K562 (cell line): ENCODE results near the gene RCHY1. TPM values are rescaled to one million over a fixed set of nuclear protein-coding genes. Genes with fewer than 3 reads are reported as not detected.

Source experiments
- ATF7 ChIP-seq: fragments of 450-650 bp; IDR thresholded peaks from 2 replicates; pipeline ENCODE4 v1.7.1; 2014; ENCODE audit warnings: mild to moderate bottlenecking, moderate library complexity
- BCOR ChIP-seq: fragments of 450-650 bp; IDR thresholded peaks from 2 replicates; pipeline ENCODE4 v1.6.1; 2016
- BRF2 ChIP-seq: IDR thresholded peaks from 3 replicates; pipeline ENCODE4 v1.6.1; 2011; ENCODE audit warnings: borderline replicate concordance, mild to moderate bottlenecking; ENCODE audit not compliant: insufficient read length, insufficient read depth
- CBX8 ChIP-seq: fragments of 200-600 bp; sonication (generic); IDR thresholded peaks from 2 replicates; pipeline ENCODE4 v1.6.1; 2012; ENCODE audit warnings: borderline replicate concordance, mixed run types, low read depth, mild to moderate bottlenecking, moderate library complexity, mixed read lengths, low read length, control low read depth, inconsistent platforms; ENCODE audit not compliant: poor library complexity, severe bottlenecking; ENCODE audit errors: extremely low read depth
- CCNT2 ChIP-seq: IDR thresholded peaks from 2 replicates; pipeline ENCODE4 v1.6.1; 2011; ENCODE audit warnings: borderline replicate concordance, low read depth, mild to moderate bottlenecking, moderate library complexity, mixed read lengths, low read length; ENCODE audit not compliant: insufficient read length; ENCODE audit errors: extremely low read depth
- GABPA ChIP-seq: fragments of 200-800 bp; sonication (Bioruptor generic); conservative IDR thresholded peaks from 2 replicates; pipeline ENCODE4 v1.6.1; 2016; ENCODE audit warnings: low read depth, missing genetic modification characterization, missing compliant biosample characterization
- HNRNPL ChIP-seq: fragments of 200-400 bp; formaldehyde crosslinking; IDR thresholded peaks from 2 replicates; pipeline ENCODE4 v1.6.1; 2017; ENCODE audit warnings: low read depth, mild to moderate bottlenecking, low read length
- NFIC ChIP-seq: fragments of 450-650 bp; IDR thresholded peaks from 2 replicates; pipeline ENCODE4 v1.6.1; 2017; ENCODE audit warnings: mild to moderate bottlenecking, inconsistent platforms
- NFRKB ChIP-seq: fragments of 450-650 bp; IDR thresholded peaks from 2 replicates; pipeline ENCODE4 v1.6.1; 2016; ENCODE audit warnings: low read depth
- PML ChIP-seq: IDR thresholded peaks from 2 replicates; pipeline ENCODE4 v1.6.1; 2012; ENCODE audit warnings: low read length, inconsistent platforms
- POLR3A ChIP-seq: IDR thresholded peaks from 2 replicates; pipeline ENCODE4 v1.6.1; 2011; ENCODE audit warnings: borderline replicate concordance, mild to moderate bottlenecking, moderate library complexity; ENCODE audit not compliant: insufficient read length, insufficient read depth; ENCODE audit errors: extremely low read depth
- POLR3G ChIP-seq: IDR thresholded peaks from 2 replicates; pipeline ENCODE4 v1.6.1; 2011; ENCODE audit not compliant: insufficient read length, insufficient replicate concordance; ENCODE audit errors: extremely low read depth
- SMAD1 ChIP-seq: fragments of 150-350 bp; IDR thresholded peaks from 2 replicates; pipeline ENCODE4 v1.6.1; 2014; ENCODE audit warnings: low read length, low read depth; ENCODE audit not compliant: partially characterized antibody
- TRIM24 ChIP-seq, 2 experiments: fragments of 450-650 bp; IDR thresholded peaks; 2 replicates each; pipeline ENCODE4 v1.6.1; 2016
- ZBTB34 ChIP-seq: fragments of 250-450 bp; sonication (Bioruptor Pico); IDR thresholded peaks from 2 replicates; pipeline ENCODE4 v1.8.0; 2021; ENCODE audit warnings: mild to moderate bottlenecking, moderate library complexity
- ZNF175 ChIP-seq: fragments of 200-800 bp; sonication (Bioruptor generic); IDR thresholded peaks from 2 replicates; pipeline ENCODE4 v1.6.1; 2016; ENCODE audit warnings: low read depth, mild to moderate bottlenecking, missing genetic modification characterization, missing compliant biosample characterization
- ZNF584 ChIP-seq: fragments of 200-800 bp; sonication (Bioruptor generic); IDR thresholded peaks from 2 replicates; pipeline ENCODE4 v1.6.1; 2016; ENCODE audit warnings: low read depth, mild to moderate bottlenecking, missing genetic modification characterization, missing compliant biosample characterization
- ZNF785 ChIP-seq: fragments of 250-450 bp; sonication (Bioruptor Pico); IDR thresholded peaks from 2 replicates; pipeline ENCODE4 v1.4.0; 2020; ENCODE audit warnings: mild to moderate bottlenecking
- polyA plus RNA-seq, 8 experiments: library from polyadenylated mRNA; depleted of rRNA in 4 of 8; stranded (reverse) in 5 of 8; unstranded in 3 of 8; fragments of >200 nt; fragmentation: Nextera tagmentation in 2 of 8; fragmentation: Illumina TruSeq in 1 of 8; extraction: Ambion mirVana in 2 of 8; extraction: Trizol in 1 of 8; gene quantifications; 2 replicates each; pipeline versions ENCODE4 v1.2.1 to v1.2.3, GENCODE V29; 2011 to 2014; ENCODE audit warnings: inconsistent platforms in 1 of 8, missing spikeins in 1 of 8
- total RNA-seq, 7 experiments: library from RNA; depleted of rRNA in 6 of 7; stranded (reverse); fragments of >200 nt in 6 of 7; fragmentation: Illumina TruSeq in 2 of 7; extraction: Trizol in 2 of 7; gene quantifications; 2 replicates each; pipeline versions ENCODE4 v1.2.1 to v1.2.3, GENCODE V29; 2011 to 2021; ENCODE audit warnings: low replicate concordance in 1 of 7
- TF ChIP-seq, protein P1 (sequence below): fragments of 250-450 bp; sonication (Bioruptor Pico); IDR thresholded peaks from 2 replicates; pipeline ENCODE4 v1.4.0; 2020; ENCODE audit warnings: mild to moderate bottlenecking, moderate library complexity
- TF ChIP-seq, protein P2 (sequence below): sonication (generic); formaldehyde crosslinking; IDR thresholded peaks from 2 replicates; pipeline ENCODE4 v1.8.1; 2023; ENCODE audit warnings: mild to moderate bottlenecking, missing genetic modification reagents, moderate library complexity

Gene RCHY1
- total and polyA plus RNA-seq, 9 of the 15 experiments (the other 6 are each of a cell fraction or from before 2014, with no cell fraction given), result 27.3 to 85.1 (median 45.9) TPM

GRCh38 chr4:75512386-75513211, 1.6 kb downstream of the RCHY1 start (continued):
- TF ChIP-seq BRF2 (no peak), ZNF785 (CRISPR knock-in tag) (no peak), PML (peak; percentile 83), ZBTB34 (CRISPR knock-in tag) (no peak), POLR3G (no peak), BCOR (peak; percentile 38; the same call in 1 of the 2 replicates), ZNF584 (CRISPR knock-in tag) (peak; percentile 46; the same call in 1 of the 2 replicates), POLR3A (no peak), ZNF175 (CRISPR knock-in tag) (0 out of 2 replicates have a peak, but pooled peaks have one; percentile 14), NFIC (peak; percentile 76), HNRNPL (no peak), TRIM24 (IDR thresholded peaks at IDR 0.05) (peak; percentile 63 to 69), NFRKB (no peak), CCNT2 (no peak), ATF7 (peak; percentile 19; the same call in 1 of the 2 replicates), CBX8 (no peak), GABPA (tag) (peak; percentile 59; the same call in 1 of the 2 replicates), SMAD1 (no peak)
- TF ChIP-seq, protein P1, sequence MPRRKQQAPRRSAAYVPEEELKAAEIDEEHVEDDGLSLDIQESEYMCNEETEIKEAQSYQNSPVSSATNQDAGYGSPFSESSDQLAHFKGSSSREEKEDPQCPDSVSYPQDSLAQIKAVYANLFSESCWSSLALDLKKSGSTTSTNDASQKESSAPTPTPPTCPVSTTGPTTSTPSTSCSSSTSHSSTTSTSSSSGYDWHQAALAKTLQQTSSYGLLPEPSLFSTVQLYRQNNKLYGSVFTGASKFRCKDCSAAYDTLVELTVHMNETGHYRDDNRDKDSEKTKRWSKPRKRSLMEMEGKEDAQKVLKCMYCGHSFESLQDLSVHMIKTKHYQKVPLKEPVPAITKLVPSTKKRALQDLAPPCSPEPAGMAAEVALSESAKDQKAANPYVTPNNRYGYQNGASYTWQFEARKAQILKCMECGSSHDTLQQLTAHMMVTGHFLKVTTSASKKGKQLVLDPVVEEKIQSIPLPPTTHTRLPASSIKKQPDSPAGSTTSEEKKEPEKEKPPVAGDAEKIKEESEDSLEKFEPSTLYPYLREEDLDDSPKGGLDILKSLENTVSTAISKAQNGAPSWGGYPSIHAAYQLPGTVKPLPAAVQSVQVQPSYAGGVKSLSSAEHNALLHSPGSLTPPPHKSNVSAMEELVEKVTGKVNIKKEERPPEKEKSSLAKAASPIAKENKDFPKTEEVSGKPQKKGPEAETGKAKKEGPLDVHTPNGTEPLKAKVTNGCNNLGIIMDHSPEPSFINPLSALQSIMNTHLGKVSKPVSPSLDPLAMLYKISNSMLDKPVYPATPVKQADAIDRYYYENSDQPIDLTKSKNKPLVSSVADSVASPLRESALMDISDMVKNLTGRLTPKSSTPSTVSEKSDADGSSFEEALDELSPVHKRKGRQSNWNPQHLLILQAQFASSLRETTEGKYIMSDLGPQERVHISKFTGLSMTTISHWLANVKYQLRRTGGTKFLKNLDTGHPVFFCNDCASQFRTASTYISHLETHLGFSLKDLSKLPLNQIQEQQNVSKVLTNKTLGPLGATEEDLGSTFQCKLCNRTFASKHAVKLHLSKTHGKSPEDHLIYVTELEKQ (CRISPR knock-in tag), result no peak
- TF ChIP-seq, protein P2, sequence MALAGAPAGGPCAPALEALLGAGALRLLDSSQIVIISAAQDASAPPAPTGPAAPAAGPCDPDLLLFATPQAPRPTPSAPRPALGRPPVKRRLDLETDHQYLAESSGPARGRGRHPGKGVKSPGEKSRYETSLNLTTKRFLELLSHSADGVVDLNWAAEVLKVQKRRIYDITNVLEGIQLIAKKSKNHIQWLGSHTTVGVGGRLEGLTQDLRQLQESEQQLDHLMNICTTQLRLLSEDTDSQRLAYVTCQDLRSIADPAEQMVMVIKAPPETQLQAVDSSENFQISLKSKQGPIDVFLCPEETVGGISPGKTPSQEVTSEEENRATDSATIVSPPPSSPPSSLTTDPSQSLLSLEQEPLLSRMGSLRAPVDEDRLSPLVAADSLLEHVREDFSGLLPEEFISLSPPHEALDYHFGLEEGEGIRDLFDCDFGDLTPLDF (CRISPR knock-in tag), result no peak
